GM19395 (cell line): Measurements from ENCODE around the gene TEDC2.

Source experiments
- ATAC-seq: cut with Tn5 transposase; IDR thresholded peaks from one replicate; pipeline ENCODE4 v1.9.1; 2021; ENCODE audit warnings: mild to moderate bottlenecking, moderate library complexity; ENCODE audit not compliant: unreplicated experiment

TEDC2 gene

DNA sequence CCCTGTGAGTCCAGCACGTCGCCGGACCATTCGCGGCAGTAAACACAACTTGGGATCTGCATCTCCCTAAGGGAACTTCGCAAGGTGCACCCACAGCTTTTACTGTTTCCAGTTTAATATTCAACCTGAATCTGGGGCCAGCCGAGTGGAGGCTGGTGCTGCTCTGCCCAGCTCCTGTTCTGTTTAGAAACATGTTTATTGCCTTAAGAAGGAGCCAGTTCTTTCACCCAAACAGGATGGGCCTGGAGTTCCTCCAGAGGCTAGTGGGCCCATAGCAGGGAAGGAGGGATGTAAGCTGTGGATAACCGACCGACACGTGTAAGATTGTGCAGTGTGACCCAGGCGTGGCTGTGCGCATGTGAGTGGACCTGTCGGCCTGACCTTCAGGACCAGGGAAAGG is 32.4 kb downstream of the TEDC2 start:
- ATAC-seq, result no peak

DNA sequence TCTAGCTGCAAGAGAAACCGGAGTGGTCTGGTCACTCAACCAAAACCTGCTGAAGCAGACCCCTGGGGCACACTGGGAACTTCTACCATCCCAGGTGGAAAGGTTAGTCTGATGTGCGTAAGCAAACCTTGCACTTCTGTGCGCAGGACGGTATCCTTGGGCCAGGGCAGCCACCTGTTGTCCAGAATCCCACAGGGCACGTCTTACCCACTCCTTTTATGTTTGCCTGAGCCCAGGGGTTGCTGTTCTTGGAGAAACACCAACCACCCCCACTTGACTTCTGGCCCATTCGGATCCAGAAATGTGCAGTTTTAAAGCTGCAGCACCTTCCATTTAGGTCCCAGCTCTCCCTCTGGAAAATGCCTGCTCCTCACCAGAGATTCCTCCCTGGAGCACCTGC is 33.7 kb downstream of the TEDC2 start:
- ATAC-seq, result no peak

DNA sequence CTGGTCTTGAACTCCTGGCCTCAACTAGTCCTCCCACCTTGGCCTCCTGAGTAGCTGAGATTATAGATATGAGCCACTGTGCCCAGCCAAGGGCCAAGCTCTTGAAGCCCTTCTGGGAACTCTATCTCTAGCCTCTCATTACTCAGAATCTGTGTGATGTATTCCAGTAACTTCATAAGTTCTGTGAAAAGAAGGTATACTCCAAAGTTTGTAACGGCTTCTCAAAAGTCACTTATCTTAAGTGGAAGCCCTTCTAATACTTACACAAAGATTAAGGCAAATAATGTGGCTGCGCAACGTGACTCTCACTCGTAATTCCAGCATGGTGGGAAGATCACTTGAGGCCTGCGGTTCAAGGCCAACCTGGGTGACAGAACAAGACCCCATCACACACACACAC is 34.7 kb downstream of the TEDC2 start:
- ATAC-seq, result no peak

DNA sequence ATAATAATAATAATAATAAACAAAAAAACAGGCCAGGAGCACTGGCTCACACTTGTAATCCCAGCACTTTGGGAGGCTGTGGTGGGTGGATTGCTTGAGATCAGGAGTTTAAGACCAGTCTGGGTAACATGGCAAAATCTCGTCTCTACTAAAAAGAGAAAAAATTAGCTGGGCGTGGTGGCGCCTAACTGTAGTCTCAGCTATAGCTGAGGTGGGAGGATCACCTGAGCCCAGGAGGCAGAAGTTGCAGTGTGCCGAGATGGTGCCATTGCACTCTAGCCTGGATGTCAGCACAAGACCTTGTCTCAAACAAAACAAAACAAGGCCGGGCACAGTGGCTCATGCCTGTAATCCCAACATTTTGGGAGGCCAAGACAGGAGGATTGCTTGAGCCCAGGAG is 35.1 kb downstream of the TEDC2 start:
- no peak for ATAC-seq

DNA sequence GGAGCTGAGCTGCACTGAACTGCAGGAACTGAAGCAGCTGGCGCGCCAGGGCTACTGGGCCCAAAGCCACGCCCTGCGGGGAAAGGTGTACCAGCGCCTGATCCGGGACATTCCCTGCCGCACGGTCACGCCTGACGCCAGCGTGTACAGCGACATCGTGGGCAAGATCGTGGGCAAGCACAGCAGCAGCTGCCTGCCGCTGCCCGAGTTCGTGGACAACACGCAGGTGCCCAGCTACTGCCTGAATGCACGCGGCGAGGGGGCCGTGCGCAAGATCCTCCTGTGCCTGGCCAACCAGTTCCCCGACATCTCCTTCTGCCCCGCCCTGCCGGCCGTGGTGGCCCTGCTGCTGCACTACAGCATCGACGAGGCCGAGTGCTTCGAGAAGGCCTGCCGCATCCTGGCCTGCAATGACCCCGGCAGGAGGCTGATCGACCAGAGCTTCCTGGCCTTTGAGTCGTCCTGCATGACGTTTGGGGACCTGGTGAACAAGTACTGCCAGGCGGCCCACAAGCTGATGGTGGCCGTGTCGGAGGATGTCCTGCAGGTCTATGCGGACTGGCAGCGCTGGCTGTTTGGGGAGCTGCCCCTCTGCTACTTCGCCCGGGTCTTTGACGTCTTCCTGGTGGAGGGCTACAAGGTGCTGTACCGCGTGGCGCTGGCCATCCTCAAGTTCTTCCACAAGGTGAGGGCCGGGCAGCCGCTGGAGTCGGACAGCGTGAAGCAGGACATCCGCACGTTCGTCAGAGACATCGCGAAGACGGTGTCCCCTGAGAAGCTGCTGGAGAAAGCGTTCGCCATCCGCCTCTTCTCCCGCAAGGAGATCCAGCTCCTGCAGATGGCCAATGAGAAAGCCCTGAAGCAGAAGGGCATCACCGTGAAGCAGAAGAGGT is 36.6 kb downstream of the TEDC2 start:
- ATAC-seq, result no peak

DNA sequence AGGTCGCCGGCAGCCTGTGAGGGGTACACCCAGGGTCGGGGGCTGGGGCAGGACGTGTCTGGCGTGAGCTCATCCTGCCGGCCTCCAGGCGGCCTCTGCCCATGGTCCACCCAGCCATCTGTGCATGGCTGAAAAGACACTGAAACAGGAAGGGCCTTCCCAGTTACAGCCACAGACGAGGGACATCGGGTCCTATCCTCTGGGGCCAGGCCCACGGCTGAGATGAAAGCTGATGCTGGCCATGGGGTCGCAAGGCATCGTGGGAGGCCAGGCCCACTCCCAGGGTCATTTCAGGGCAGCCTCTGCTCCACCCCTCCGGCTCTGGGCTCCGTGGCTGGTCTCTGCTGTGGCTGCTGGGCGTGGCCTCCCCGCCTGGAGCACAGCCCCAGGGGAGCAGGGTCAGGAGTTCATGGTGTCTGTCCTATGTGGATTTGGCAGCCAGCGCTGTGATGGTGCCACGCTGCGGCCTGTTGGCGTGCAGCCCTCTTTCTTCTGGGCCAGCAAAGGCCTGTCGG is 37.3 kb downstream of the TEDC2 start:
- no peak for ATAC-seq

DNA sequence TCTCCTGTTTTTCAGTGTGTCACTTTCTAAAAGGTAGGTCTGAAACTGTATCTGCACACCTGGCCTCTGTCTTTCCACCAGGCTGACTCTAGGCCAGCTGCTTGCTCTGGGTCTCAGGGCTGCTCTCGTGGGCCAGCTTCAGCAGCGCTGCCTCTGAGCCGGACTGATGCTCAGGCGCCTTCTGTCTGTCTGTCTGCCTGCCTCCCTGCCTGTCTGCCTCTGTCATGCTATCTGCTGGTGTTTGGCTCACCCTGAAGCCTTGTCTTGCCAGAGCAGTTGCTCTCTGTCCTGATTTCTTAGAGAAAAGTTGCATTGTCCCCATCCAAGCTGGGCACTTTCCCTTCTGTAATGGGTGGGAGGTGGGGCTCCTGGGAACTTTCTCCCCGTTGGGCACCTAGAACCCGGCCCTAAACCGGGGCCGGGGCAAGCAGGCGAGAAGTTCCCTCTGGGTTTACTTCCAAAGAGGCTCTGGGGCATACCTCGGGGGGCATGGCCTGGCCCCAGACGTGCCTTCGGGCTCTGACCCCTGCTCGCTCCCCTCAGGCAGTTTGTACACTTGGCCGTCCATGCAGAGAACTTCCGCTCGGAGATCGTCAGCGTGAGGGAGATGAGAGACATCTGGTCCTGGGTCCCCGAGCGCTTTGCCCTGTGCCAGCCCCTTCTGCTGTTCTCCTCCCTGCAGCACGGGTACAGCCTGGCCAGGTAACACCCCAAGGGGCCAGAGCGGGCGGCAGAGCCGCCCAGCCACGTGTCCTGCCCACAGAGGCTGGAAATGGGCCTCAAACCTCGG is 38.0 kb downstream of the TEDC2 start:
- ATAC-seq, result no peak

DNA sequence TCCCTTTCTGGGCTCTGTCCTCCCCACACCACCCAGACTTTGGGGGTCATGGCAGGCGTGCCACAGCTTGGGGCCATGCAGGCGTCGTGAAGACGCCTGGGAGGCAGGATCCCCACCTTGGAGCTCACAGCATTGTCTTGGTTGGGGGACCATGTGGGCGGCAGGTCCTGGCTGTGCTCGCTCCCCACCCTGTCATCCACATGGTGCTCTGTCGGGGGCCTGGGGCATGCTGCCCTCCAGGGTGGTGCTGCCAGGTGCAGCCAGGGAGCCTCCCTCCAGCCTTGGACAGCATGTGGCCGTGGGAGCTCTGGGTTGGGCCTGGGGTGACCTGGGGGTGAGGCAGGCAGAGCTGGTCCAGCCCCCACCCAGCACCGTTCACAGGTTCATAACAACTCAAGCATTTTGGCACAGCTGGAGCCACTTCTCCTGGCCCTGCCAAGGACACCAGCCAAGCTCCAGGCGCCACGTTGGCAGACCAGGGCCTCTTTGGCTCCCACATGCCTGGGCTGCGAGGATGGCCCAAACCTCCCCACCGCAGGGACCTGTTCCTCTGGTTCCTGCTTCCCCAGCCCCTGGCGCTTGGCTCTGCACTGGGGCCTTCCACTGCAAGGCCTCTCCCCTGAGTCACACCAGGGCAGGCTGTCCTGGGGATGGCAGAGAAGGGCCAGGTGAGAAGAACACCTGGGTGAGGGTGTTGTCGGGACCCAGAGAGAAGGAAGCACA is 38.8 kb downstream of the TEDC2 start:
- ATAC-seq, result no peak

DNA sequence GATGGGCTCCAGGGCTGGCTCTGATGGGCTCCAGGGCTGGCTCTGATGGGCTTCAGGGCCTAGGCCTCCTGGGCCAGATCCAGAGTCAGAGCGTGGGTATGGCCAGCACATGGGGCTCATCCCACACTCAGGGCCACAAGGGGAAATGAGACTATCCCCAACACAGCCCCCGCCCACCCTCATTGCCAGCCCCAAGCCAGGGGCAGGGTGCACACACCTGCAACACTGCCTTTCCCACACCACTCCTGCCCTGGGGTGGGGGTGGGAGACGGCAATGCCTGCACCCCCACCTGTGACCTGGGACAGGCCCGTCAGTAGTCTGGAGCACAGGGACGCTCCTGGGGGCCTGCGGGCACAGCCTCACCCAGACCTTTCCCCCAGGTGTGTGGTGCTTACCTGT is 39.5 kb downstream of the TEDC2 start:
- ATAC-seq, result no peak

DNA sequence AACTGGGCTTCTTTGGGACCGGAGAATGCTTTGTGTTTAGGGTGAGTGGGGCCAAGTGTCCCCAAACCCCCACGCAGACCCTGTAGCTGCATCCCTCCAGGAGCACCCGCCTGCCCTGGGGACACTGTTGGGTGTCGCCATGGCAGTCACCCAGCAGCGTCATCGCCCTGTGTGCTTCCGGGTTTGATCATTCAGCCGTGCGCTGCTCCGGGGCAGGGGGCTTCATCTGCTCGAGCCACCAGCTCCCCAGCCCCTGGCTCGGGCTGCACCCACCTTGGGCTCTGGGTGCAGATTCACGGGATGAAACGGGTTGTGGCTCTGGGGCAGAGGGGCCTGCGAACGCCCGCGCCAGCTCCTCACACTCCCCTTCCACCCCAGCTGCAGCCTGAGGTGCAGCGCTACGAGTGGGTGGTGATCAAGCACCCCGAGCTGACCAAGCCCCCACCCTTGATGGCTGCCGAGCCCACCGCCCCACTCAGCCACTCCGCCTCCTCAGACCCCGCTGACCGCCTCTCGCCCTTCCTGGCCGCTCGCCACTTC is 40.1 kb downstream of the TEDC2 start:
- no peak for ATAC-seq

DNA sequence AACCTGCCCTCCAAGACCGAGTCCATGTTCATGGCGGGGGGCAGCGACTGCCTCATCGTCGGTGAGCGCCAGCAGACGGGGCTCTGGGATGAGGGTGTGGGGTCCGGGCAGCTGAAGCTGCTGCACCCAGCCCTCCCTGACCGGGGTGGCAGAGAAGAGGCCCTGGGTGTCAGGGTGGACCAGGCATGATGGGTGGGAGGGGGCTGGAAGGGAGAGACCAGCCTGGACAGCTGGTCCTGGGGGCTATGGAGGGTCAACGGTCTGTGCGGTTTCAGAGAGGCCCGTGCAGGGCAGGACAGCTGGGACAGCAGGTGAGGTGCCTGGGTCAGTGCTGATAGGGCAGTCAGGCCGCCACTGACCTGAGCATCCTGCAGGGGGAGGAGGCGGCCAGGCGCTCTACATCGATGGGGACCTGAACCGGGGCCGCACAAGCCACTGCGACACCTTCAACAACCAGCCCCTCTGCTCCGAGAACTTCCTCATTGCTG is 40.6 kb downstream of the TEDC2 start:
- ATAC-seq, result no peak

DNA sequence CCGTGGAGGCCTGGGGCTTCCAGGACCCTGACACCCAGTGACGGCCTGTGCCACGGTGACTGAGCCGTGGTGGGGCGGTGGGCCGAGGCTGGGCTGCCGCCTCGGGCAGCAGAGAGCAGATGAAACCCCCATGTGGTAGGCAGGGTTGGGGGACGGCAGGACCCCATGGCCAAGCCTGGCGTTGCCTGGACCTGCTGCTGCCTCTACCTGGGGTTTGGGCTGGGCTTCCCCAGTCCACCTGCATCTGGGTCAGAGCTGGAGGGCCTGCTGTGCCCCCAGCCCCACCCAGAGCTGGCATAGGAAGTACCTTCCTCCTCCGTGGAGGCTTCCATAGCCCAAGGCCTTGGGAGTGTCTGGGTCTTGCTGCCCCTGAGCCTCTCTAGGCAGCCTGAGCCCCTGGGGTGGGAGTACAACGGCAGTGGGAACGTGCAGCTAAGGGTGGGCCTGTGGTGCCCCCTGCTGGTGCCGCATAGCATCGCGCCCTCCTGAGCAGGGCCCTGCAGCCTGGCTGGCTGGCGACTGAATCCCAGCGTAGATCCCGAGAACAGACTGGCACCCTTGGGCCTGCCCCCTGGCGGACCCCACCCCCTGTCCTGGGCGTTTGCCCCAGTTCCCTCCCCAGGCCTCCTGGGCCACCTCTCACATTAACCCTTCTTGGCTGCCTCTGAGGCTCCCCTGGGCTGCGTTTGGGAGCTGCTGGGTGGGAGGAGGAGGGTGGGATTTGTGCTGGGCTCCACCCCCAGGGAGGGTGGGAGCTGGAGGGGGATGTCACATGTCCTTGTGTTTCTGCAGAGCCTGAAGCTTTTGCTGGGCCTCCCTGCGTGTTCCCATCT is 41.2 kb downstream of the TEDC2 start:
- no peak for ATAC-seq

DNA sequence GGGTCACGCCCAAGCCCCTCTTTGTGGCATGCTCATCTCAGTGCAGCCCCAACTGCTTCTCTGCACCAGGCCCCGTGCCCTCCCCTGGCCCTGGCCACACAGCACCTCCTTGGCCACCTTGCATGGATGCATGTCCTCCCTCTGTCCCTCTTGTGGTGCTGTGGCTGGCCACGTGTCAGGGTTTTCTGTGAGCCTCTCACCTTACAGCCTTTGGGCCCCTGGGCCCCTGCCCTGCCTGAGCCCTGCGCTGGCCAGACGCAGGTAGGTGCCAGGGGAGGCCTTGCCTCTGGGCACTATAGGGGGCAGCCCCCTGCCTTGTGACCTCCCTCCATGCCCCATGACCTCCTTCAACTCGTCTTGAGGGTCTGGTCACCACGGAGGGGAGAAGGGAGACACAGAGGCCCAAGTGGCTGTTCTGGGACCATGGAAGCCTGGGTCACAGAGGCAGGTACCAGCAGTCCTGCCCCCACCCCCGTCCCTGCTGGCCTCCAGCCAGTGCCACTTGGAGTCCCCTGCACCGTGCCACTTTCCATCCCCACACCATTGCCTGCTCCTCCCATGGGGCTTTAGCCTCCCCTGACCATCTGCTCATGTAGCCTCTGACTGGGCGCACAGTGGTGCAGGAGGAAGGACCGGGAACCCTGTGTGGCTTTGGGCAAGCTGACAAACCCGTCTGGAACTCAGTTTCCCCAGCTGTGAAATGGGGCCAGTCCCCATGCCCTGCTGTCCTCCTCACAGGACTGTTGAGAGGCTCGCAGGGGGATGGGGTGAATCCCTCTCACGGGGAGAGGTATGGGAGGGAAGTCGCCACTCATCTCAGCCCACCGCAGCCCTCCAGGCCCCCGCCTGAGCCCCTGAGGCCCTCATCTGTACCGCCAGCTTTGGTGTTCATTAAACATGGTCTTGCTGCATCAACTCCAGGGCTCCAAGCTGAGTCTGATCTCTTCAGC is 42.3 kb downstream of the TEDC2 start:
- no peak for ATAC-seq

DNA sequence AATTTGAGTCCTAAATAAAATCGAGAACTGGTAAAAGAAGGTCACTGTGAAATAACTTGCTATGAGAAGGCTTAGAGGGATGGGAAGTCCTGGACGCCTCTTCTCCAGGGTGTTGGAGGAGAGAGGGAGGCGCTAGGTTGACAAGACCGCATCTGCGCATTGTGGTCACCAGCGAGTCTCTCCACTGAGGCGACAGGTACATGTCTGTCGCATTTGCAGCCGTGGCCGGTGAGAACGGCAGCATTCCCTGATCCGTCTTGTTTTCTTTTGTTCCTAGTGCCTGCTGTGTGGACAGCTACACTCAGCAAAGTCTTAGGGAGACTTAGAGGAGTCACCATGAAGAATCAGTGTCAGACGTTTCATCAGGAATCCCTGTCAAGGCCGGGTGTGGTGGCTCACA is 45.8 kb downstream of the TEDC2 start:
- ATAC-seq, result no peak

DNA sequence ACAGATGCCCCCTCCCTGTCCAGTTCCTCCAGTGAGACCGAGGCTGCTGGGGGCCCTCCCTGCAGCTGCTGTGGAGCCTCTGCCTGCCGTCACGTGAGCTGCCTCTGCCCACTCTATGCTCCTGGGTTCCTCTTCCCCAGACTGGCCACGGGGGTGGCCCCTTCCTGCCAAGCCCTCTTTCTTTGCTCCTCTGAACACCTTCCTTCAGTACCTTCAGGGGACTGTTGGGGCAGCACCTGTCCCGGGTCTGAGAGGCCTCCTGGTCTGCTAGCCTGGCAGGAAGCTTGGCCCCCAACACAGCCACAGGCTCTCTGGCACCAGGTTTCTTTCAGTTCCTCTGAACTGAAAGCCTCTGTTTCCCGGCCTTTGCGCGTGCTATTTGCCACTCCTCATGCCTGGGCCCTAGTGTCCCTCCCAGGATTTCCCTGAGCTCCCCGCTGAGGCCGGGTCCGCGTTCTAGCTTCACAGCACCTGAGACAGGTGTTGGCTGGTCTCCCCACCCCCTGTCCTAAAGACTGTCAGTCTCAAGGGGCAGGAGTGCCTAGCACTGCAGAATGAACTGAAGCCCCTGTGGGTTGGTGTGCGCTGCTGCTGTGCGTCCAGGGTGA is 47.2 kb downstream of the TEDC2 start:
- ATAC-seq, result no peak

DNA sequence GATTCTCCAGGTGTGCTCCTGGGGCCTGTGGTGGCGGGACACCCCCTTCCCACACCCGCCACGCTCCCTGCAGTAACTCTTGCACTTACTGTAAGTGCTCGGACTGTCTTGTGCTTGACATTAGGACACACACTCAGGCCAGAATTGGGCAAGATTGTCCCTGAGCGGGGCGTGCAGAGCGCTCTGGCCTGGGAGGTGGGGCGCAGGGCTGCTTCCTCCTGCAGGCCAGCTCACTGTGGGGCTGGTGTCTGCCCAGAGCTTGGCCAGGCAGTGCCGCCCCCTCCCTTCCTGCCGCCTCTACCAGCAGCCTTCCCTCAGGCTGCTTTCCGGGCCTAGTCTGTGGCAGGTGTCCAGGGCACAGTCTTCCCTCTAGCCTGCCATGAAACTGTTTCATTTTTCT is 47.8 kb downstream of the TEDC2 start:
- ATAC-seq, result no peak

DNA sequence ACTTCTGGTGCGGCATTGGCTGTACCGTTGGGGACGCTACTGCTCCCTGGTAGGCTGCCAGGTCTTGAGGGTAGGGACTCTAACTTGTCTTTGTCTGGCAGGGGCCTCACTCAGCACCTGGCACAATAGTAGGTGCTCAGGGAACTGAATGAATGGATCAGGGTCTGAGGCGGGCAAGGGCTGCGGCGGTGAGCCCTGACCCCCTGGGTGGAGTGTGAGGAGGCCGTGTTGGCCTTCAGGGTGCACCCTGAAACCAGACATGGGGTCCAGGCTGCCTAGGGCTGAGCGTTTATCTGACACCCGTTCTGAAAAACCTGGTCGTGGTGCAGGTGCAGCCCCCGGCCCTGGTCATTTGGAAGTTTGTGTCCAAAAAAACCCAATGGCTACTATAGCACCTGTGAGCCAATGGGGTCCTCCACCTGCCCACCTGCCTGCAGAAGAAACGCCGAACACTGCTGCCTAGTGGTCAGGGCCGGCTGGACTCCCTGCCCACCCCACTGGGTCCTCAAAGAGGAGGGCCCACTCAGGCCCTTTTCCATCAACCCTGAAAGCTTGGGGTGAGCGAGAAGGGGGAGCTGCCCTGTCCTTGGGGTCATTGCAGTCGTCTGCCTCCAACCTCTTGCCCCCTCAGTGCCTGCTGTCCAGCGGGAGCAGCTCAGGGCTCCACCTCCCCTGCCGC is 49.0 kb downstream of the TEDC2 start:
- no peak for ATAC-seq
